NB4 (cell line): ENCODE measurements around the gene SH3PXD2B.

Experiments used
- CTCF ChIP-seq: IDR thresholded peaks from one replicate; pipeline ENCODE4 v1.5.1; 2012; ENCODE audit warnings: low read depth, low read length
- MAX ChIP-seq: IDR thresholded peaks from 2 replicates; pipeline ENCODE4 v1.6.1; 2011; ENCODE audit warnings: low read depth, low read length

DNA sequence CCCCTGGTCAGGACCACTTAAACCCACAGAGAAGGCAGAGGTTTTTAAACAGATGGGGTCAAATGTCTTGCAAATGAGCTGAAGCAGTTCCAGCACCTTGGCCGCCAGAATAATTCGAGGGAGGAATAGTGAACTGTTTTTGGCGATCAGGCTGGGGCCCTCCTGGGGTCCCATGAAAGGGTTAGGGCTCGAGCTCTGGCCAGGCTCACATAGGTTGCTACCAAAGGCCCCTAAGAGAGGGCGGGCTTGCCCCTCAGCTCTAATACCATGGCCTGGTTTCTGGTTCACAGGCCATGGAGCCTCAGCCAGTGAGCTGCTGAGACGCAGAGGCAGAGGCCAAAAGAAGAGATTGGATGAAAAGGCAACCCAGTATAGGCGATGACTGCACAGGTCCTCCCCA lies 96.0 kb downstream of the SH3PXD2B start:
- TF ChIP-seq CTCF (no peak), MAX (no peak)
